ENCODE measurements around the gene TMEM134.
"Not testable (repeated sequence)": the region's sequence is repeated elsewhere in the genome, so short reads cannot be mapped to it uniquely, and the experiment has no call there.

Gene TMEM134

GRCh38 chr11:67489203-67489884, 20.3 kb upstream of the TMEM134 start:
- Histone ChIP-seq H3K27me3 (ENCODE audit: low read depth, low read length) (no peaks in the 10 kb centered on the region), H3K9ac (ENCODE audit: low read length) (no peak overlapping the region), H3K4me2 (ENCODE audit: low read length) (no peak overlapping the region), H2AFZ (ENCODE audit: low read depth, low read length) (no peak overlapping the region), H3K79me2 (ENCODE audit: low read length) (peaks cover 28% of the 10 kb centered on the region), H3K9me3 (ENCODE audit: insufficient read depth, low read length) (no peaks in the 10 kb centered on the region), H3K4me1 (ENCODE audit: low read length) (peaks cover 38% of the 10 kb centered on the region), H3K27ac (ENCODE audit: low read length) (no peak overlapping the region), H3K36me3 (replicated peaks; ENCODE audit: low read depth, low read length) (peaks cover 61% of the 10 kb centered on the region), H4K20me1 (ENCODE audit: insufficient read depth, low read length) (peaks cover 10% of the 10 kb centered on the region; the same call in 1 of the 2 replicates), H3K4me3 (ENCODE audit: low read length) (no peak overlapping the region)
- TF ChIP-seq, protein P1, sequence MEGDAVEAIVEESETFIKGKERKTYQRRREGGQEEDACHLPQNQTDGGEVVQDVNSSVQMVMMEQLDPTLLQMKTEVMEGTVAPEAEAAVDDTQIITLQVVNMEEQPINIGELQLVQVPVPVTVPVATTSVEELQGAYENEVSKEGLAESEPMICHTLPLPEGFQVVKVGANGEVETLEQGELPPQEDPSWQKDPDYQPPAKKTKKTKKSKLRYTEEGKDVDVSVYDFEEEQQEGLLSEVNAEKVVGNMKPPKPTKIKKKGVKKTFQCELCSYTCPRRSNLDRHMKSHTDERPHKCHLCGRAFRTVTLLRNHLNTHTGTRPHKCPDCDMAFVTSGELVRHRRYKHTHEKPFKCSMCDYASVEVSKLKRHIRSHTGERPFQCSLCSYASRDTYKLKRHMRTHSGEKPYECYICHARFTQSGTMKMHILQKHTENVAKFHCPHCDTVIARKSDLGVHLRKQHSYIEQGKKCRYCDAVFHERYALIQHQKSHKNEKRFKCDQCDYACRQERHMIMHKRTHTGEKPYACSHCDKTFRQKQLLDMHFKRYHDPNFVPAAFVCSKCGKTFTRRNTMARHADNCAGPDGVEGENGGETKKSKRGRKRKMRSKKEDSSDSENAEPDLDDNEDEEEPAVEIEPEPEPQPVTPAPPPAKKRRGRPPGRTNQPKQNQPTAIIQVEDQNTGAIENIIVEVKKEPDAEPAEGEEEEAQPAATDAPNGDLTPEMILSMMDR (IDR thresholded peaks at IDR 0.05; ENCODE audit: low read depth, low read length), result no peak
- no peak for TF ChIP-seq EZH2phosphoT487 (IDR thresholded peaks at IDR 0.05; ENCODE audit: low read depth)

- H3K27ac ChIP-seq (ENCODE audit: low read length), result peak overlapping the region; percentile 82
- no peaks in the 10 kb centered on the region for H3K9me3 ChIP-seq (ENCODE audit: insufficient read depth, low read length)
- H3K4me2 ChIP-seq (ENCODE audit: low read length), result peak overlapping the region; percentile 95
- H4K20me1 ChIP-seq (ENCODE audit: insufficient read depth, low read length), result peaks cover 10% of the 10 kb centered on the region; the same call in 1 of the 2 replicates
- no peak overlapping the region for H3K9ac ChIP-seq (ENCODE audit: low read length)
- H3K27me3 ChIP-seq (ENCODE audit: low read depth, low read length), result no peaks in the 10 kb centered on the region
- H3K4me3 ChIP-seq (ENCODE audit: low read length), result no peak overlapping the region; the same call in 1 of the 2 replicates
- H2AFZ ChIP-seq (ENCODE audit: low read depth, low read length), result no peak overlapping the region
- peaks cover 57% of the 10 kb centered on the region for H3K4me1 ChIP-seq (ENCODE audit: low read length)
- peaks cover 39% of the 10 kb centered on the region for H3K79me2 ChIP-seq (ENCODE audit: low read length)
- TF ChIP-seq, protein P1 (IDR thresholded peaks at IDR 0.05; ENCODE audit: low read depth, low read length), result no peak
- no peak for TF ChIP-seq EZH2phosphoT487 (IDR thresholded peaks at IDR 0.05; ENCODE audit: low read depth)
- H3K36me3 ChIP-seq (replicated peaks; ENCODE audit: low read depth, low read length), result peaks cover 35% of the 10 kb centered on the region
These were observed 17.6 kb upstream of the TMEM134 start for GRCh38 chr11:67486481-67487195.

DNA sequence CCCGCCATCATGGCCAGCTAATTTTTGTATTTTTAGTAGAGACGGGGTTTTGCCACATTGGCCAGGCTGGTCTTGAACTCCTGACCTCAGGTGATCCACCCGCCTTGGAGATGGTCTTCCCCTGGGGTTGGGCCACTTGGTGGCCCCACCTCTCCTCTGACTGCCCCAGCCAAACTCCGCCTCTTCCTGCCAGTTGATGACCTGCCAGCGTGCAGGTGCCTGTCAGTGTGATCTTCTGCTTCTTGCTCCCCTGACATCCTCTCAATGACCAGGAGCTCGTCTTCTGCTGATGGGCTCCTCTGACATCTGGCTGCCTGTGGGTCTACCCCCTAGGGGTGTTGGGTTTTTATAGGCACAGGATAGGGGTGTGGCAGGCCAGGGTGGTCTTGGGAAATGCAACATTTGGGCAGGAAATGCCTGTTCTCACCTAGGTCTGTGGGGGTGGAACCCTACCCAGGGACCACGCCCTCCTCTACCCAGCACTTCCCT, 16.9 kb upstream of the TMEM134 start:
- Histone ChIP-seq H3K4me1 (ENCODE audit: low read length) (peaks cover 58% of the 10 kb centered on the region), H3K36me3 (replicated peaks; ENCODE audit: low read depth, low read length) (peaks cover 28% of the 10 kb centered on the region), H3K79me2 (ENCODE audit: low read length) (peaks cover 39% of the 10 kb centered on the region), H4K20me1 (ENCODE audit: insufficient read depth, low read length) (peaks cover 10% of the 10 kb centered on the region; the same call in 1 of the 2 replicates), H3K27ac (ENCODE audit: low read length) (peak overlapping the region; percentile 82), H3K4me2 (ENCODE audit: low read length) (peak overlapping the region; percentile 95)
- not testable (repeated sequence) for H3K9me3 ChIP-seq (ENCODE audit: insufficient read depth, low read length); H3K4me3 ChIP-seq (ENCODE audit: low read length); H3K27me3 ChIP-seq (ENCODE audit: low read depth, low read length); H3K9ac ChIP-seq (ENCODE audit: low read length); H2AFZ ChIP-seq (ENCODE audit: low read depth, low read length)

- H3K4me2 ChIP-seq (ENCODE audit: low read length), result peak overlapping the region; percentile 95
- H3K27ac ChIP-seq (ENCODE audit: low read length), result peak overlapping the region; percentile 82
- H3K36me3 ChIP-seq (replicated peaks; ENCODE audit: low read depth, low read length), result peaks cover 18% of the 10 kb centered on the region
- peak overlapping the region; percentile 68 for H3K9ac ChIP-seq (ENCODE audit: low read length)
- 0 out of 2 replicates have a peak, but pooled peaks cover 3% of the 10 kb centered on the region for H3K27me3 ChIP-seq (ENCODE audit: low read depth, low read length)
- peak overlapping the region; percentile 76 for H3K4me3 ChIP-seq (ENCODE audit: low read length)
- H3K9me3 ChIP-seq (ENCODE audit: insufficient read depth, low read length), result no peaks in the 10 kb centered on the region
- H3K79me2 ChIP-seq (ENCODE audit: low read length), result peaks cover 39% of the 10 kb centered on the region
- H2AFZ ChIP-seq (ENCODE audit: low read depth, low read length), result no peak overlapping the region
- H3K4me1 ChIP-seq (ENCODE audit: low read length), result peaks cover 58% of the 10 kb centered on the region
- TF ChIP-seq, protein P1 (IDR thresholded peaks at IDR 0.05; ENCODE audit: low read depth, low read length), result no peak; the same call in 1 of the 2 replicates
- TF ChIP-seq EZH2phosphoT487 (IDR thresholded peaks at IDR 0.05; ENCODE audit: low read depth), result no peak
- peaks cover 10% of the 10 kb centered on the region; the same call in 1 of the 2 replicates for H4K20me1 ChIP-seq (ENCODE audit: insufficient read depth, low read length)
These were observed 15.8 kb upstream of the TMEM134 start for GRCh38 chr11:67484847-67485311.
